Smooth muscle cell (in vitro differentiated cells): Measurements from ENCODE around the gene MLF2. TPM values are rescaled to one million over a fixed set of nuclear protein-coding genes. Genes with fewer than 3 reads are reported as not detected.
"Not testable (repeated sequence)": the region's sequence is repeated elsewhere in the genome, so short reads cannot be mapped to it uniquely, and the experiment has no call there.

Source experiments
- DNase-seq: peaks from one replicate; lab custom pipeline; 2025; ENCODE audit not compliant: unreplicated experiment; lab: John Stamatoyannopoulos, UW
- H2AFZ ChIP-seq: fragments of 200-600 bp; sonication (generic); 2 replicates; pipeline ENCODE4 v1.6.0; 2016; ENCODE audit warnings: antibody characterized with exemption, low read depth, mild to moderate bottlenecking
- H3F3A ChIP-seq: fragments of 200-600 bp; sonication (generic); 2 replicates; pipeline ENCODE4 v1.6.0; 2017; ENCODE audit warnings: antibody characterized with exemption, low read depth
- H3K27ac ChIP-seq: fragments of 200-600 bp; sonication (generic); 2 replicates; pipeline ENCODE4 v1.5.1; 2016; ENCODE audit warnings: low read depth, mild to moderate bottlenecking
- H3K27me3 ChIP-seq: fragments of 200-600 bp; sonication (generic); 2 replicates; pipeline ENCODE4 v1.6.1; 2016; ENCODE audit warnings: low read depth, mild to moderate bottlenecking
- H3K36me3 ChIP-seq: fragments of 200-600 bp; sonication (generic); 2 replicates; pipeline ENCODE4 v1.5.1; 2016; ENCODE audit warnings: low read depth
- H3K4me1 ChIP-seq: fragments of 200-600 bp; sonication (generic); 2 replicates; pipeline ENCODE4 v1.5.1; 2016; ENCODE audit warnings: low read depth
- H3K4me2 ChIP-seq: fragments of 200-600 bp; sonication (generic); 2 replicates; pipeline ENCODE4 v1.6.0; 2016; ENCODE audit warnings: mild to moderate bottlenecking
- H3K4me3 ChIP-seq: fragments of 200-600 bp; sonication (generic); 2 replicates; pipeline ENCODE4 v1.5.1; 2016; ENCODE audit warnings: mild to moderate bottlenecking
- H3K79me2 ChIP-seq: fragments of 200-600 bp; sonication (generic); 2 replicates; pipeline ENCODE4 v1.6.0; 2016; ENCODE audit warnings: low read depth, mild to moderate bottlenecking
- H3K9ac ChIP-seq: fragments of 200-600 bp; sonication (generic); 2 replicates; pipeline ENCODE4 v1.6.0; 2016; ENCODE audit warnings: low read depth
- H3K9me3 ChIP-seq: fragments of 200-600 bp; sonication (generic); replicated peaks from 2 replicates; pipeline ENCODE4 v1.5.1; 2016; ENCODE audit warnings: low read depth
- H4K20me1 ChIP-seq: fragments of 200-600 bp; sonication (generic); 2 replicates; pipeline ENCODE4 v1.6.0; 2016; ENCODE audit warnings: low read depth
- WGBS: methylation state at CpG from one replicate; pipeline ENCODE4 v1.1.7; 2016; ENCODE audit warnings: low lambda C conversion rate; 5-methylcytosine and 5-hydroxymethylcytosine counted together
- polyA plus RNA-seq: library from polyadenylated mRNA; unstranded; fragments of >200 nt; fragmentation: Nextera tagmentation; extraction: Ambion mirVana; gene quantifications from 2 replicates; pipeline ENCODE4 v1.2.1, GENCODE V29; 2016
- total RNA-seq: library from RNA; depleted of rRNA; stranded (reverse); fragments of >200 nt; gene quantifications from 2 replicates; pipeline ENCODE4 v1.2.3, GENCODE V29; 2014
- TF ChIP-seq, protein P1 (sequence below): fragments of 200-600 bp; sonication (generic); IDR thresholded peaks from 2 replicates; pipeline ENCODE4 v1.5.1; 2017; ENCODE audit warnings: borderline replicate concordance, mild to moderate bottlenecking, antibody characterized with exemption; ENCODE audit not compliant: insufficient read depth, poor library complexity, severe bottlenecking

MLF2 gene
- total and polyA plus RNA-seq, 2 experiments from 2014 or later: 185 to 381 TPM

DNA sequence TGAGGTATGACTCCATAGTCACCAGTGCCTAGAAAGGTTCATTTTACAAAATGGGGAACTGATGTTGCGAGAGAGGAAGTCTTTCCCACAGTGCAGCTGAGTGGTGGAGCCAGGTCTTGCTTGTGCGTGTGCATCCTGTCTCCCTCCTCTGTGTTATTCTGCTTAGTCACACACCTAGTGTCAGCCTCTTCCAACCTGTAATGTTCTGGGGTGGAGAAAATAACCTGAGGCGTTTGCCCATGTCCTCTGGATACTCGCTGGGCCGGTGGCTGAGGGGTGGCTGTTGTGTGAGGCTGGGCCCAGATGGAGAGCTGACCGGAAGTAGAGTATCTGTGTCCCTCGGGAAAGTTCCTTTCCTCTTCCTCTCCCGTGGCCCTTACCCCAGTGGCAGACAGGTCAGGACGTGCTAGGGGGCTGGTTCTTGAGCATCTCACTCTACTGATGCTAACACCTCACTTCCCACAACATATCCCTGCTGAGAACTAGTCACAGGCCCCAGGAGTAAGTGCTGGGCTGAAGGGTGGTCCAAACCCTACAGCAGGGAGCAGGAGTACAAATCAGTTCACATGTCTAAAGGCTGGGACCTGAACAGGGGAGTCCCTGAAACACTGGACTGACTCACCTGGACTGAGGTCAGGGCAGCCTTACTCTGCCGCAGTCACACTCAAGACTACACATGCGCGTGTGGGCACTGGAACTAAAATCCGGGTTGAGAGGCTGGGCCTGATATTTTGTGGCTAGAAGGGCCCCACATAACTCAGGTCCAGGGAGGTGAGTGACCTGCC, 7.0 kb downstream of the MLF2 start:
- Histone ChIP-seq H3K79me2 (peaks cover 7% of the 10 kb centered on the region), H3K27me3 (no peaks in the 10 kb centered on the region), H3F3A (peaks cover 9% of the 10 kb centered on the region), H3K9me3 (no peaks in the 10 kb centered on the region), H3K4me3 (no peak overlapping the region), H3K9ac (no peak overlapping the region), H3K36me3 (peaks cover 9% of the 10 kb centered on the region), H3K4me1 (no peaks in the 10 kb centered on the region), H3K4me2 (no peak overlapping the region), H4K20me1 (peaks cover 16% of the 10 kb centered on the region), H2AFZ (no peak overlapping the region), H3K27ac (peak overlapping the region; percentile 52)
- TF ChIP-seq, protein P1, sequence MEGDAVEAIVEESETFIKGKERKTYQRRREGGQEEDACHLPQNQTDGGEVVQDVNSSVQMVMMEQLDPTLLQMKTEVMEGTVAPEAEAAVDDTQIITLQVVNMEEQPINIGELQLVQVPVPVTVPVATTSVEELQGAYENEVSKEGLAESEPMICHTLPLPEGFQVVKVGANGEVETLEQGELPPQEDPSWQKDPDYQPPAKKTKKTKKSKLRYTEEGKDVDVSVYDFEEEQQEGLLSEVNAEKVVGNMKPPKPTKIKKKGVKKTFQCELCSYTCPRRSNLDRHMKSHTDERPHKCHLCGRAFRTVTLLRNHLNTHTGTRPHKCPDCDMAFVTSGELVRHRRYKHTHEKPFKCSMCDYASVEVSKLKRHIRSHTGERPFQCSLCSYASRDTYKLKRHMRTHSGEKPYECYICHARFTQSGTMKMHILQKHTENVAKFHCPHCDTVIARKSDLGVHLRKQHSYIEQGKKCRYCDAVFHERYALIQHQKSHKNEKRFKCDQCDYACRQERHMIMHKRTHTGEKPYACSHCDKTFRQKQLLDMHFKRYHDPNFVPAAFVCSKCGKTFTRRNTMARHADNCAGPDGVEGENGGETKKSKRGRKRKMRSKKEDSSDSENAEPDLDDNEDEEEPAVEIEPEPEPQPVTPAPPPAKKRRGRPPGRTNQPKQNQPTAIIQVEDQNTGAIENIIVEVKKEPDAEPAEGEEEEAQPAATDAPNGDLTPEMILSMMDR: no peak
- WGBS: 80% methylated on average over 12 of the region's 13 CpGs
- DNase-seq: no peak

DNA sequence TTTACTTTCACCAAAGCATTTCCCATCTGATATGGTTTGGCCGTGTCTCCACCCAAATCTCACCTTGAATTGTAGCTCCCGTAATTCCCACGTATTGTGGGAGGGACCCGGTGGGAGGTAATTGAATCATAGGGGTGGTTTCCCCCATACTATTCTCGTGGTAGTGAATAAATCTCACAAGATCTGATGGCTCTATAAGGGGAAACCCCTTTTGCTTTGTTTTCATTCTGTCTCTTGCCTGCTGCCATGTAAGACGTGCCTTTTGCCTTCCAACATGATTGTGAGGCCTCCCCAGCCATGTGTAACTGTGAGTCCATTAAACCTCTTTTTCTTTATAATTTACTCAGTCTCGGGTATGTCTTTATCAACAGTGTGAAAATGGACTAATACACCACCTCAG, 9.6 kb downstream of the MLF2 start:
- H3K4me2 ChIP-seq, H3K27me3 ChIP-seq, H3K9ac ChIP-seq, H2AFZ ChIP-seq, H3K4me1 ChIP-seq, H3K9me3 ChIP-seq, H3K4me3 ChIP-seq, H4K20me1 ChIP-seq, H3K36me3 ChIP-seq, H3K27ac ChIP-seq, H3K79me2 ChIP-seq, DNase-seq, H3F3A ChIP-seq: not testable (repeated sequence)
- 79% methylated on average over 7 of the region's 7 CpGs for WGBS

DNA sequence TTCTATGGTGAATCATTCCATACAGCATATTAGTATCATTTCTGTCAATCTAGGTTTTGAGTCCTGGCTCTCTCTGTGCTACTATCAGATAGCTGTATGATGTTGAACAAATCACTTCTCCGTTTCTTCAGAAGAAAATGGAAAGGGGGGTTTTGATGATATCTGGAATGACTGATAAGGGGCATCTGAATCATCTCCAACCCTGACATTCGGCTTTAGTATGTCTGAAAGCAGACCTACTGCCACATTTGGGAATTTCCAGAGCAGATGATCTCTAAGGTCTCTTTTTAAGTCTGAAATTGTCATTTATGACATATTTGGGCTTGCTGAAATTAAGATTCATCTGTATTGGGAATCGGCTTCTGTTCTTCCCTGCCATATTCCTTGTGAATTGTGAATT, 10.1 kb downstream of the MLF2 start:
- H4K20me1 ChIP-seq: peaks cover 3% of the 10 kb centered on the region
- peaks cover 2% of the 10 kb centered on the region for H3K36me3 ChIP-seq
- H2AFZ ChIP-seq: no peak overlapping the region
- no peak overlapping the region for H3K4me2 ChIP-seq
- no peaks in the 10 kb centered on the region for H3K79me2 ChIP-seq
- no peaks in the 10 kb centered on the region for H3K4me1 ChIP-seq
- 70% methylated on average over 3 of the region's 3 CpGs for WGBS
- no peak for DNase-seq
- H3K27me3 ChIP-seq: no peaks in the 10 kb centered on the region
- H3F3A ChIP-seq: peaks cover 9% of the 10 kb centered on the region
- H3K4me3 ChIP-seq: no peak overlapping the region
- TF ChIP-seq, protein P1: no peak
- no peaks in the 10 kb centered on the region for H3K9me3 ChIP-seq
- H3K27ac ChIP-seq: no peak overlapping the region
- H3K9ac ChIP-seq: no peak overlapping the region

DNA sequence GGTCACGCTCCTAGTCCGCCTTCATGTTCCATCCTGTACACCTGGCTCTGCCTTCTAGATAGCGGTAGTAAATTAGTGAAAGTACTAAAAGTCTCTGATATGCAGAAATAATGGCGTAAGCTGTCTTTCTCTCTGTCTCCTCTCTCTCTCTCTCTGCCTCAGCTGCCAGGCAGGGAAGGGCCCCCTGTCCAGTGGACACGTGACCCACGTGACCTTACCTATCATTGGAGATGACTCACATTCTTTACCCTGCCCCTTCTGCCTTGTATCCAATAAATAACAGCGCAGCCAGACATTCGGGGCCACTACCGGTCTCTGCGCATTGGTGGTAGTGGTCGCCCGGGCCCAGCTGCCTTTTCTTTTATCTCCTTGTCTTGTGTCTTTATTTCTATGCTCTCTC, 10.9 kb downstream of the MLF2 start:
- H3K9me3 ChIP-seq, DNase-seq, H3K79me2 ChIP-seq, H4K20me1 ChIP-seq, H3K4me1 ChIP-seq, H3F3A ChIP-seq, H2AFZ ChIP-seq, H3K4me3 ChIP-seq, H3K9ac ChIP-seq, H3K27me3 ChIP-seq, H3K4me2 ChIP-seq, H3K27ac ChIP-seq, H3K36me3 ChIP-seq: not testable (repeated sequence)
- 93% methylated on average over 12 of the region's 12 CpGs for WGBS
